Loucy (cell line): ENCODE data around the gene PLCL2.

Experiments
- EZH2phosphoT487 ChIP-seq: fragments of 200-600 bp; IDR thresholded peaks from 2 replicates; pipeline ENCODE4 v1.6.1; 2018; ENCODE audit warnings: antibody characterized with exemption, mild to moderate bottlenecking, moderate library complexity, borderline replicate concordance
- TF ChIP-seq, protein P1 (sequence below): fragments of 200-600 bp; sonication (generic); conservative IDR thresholded peaks from 2 replicates; pipeline ENCODE4 v1.5.1; 2014; ENCODE audit warnings: mild to moderate bottlenecking, antibody characterized with exemption, low read length

DNA sequence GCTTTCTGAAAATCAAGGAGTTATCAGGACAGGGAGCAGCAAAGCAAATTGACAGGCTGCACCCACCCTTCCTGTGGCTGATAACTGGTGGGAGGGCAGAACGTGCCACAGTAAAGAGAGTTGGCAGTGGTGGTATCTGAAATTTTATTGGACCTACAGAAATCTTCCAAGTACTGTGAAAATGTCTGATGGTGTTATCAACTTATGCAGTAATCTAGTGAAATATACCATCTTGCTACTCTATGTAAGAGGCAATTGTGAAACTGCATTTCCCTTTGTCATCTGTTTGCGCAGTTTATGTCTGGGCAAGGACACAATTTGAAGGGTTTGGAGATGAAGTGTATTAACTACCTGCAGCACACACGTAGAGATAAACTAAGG lies 1.5 kb downstream of the PLCL2 start:
- TF ChIP-seq, protein P1, sequence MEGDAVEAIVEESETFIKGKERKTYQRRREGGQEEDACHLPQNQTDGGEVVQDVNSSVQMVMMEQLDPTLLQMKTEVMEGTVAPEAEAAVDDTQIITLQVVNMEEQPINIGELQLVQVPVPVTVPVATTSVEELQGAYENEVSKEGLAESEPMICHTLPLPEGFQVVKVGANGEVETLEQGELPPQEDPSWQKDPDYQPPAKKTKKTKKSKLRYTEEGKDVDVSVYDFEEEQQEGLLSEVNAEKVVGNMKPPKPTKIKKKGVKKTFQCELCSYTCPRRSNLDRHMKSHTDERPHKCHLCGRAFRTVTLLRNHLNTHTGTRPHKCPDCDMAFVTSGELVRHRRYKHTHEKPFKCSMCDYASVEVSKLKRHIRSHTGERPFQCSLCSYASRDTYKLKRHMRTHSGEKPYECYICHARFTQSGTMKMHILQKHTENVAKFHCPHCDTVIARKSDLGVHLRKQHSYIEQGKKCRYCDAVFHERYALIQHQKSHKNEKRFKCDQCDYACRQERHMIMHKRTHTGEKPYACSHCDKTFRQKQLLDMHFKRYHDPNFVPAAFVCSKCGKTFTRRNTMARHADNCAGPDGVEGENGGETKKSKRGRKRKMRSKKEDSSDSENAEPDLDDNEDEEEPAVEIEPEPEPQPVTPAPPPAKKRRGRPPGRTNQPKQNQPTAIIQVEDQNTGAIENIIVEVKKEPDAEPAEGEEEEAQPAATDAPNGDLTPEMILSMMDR = no peak
- TF ChIP-seq EZH2phosphoT487 = no peak
